NCI-H526 (cell line): Measurements from ENCODE around the gene KCTD18.

Experiments
- DNase-seq, 2 experiments: peaks; one replicate each; lab custom pipeline; 2025; lab: John Stamatoyannopoulos, UW

KCTD18 gene

GRCh38 chr2:200455958-200456421 is 53.9 kb downstream of the KCTD18 start:
- no peak for DNase-seq

- DNase-seq = peak; percentile 24 to 26
These were observed 54.7 kb downstream of the KCTD18 start for GRCh38 chr2:200454927-200455801.

- no peak for DNase-seq
These were observed 55.9 kb downstream of the KCTD18 start for GRCh38 chr2:200453853-200454534.

- no peak for DNase-seq
These were observed 56.6 kb downstream of the KCTD18 start for GRCh38 chr2:200453142-200453852.

- DNase-seq = no peak
These were observed 57.5 kb downstream of the KCTD18 start for GRCh38 chr2:200452377-200452776.

GRCh38 chr2:200451511-200451910 is 58.4 kb downstream of the KCTD18 start:
- no peak for DNase-seq

- DNase-seq = no peak
These were observed 59.6 kb downstream of the KCTD18 start for GRCh38 chr2:200450288-200450687.

- no peak for DNase-seq
These were observed 60.7 kb downstream of the KCTD18 start for GRCh38 chr2:200449149-200449548.

- DNase-seq = no peak
These were observed 61.4 kb downstream of the KCTD18 start for GRCh38 chr2:200448455-200448854.

- DNase-seq = no peak
These were observed 62.6 kb downstream of the KCTD18 start for GRCh38 chr2:200447139-200447855.

- no peak for DNase-seq
These were observed 63.3 kb downstream of the KCTD18 start for GRCh38 chr2:200446612-200447011.

- DNase-seq = no peak
These were observed 64.6 kb downstream of the KCTD18 start for GRCh38 chr2:200445284-200445683.

- DNase-seq = no peak
These were observed 65.3 kb downstream of the KCTD18 start for GRCh38 chr2:200444530-200444929.

GRCh38 chr2:200443916-200444315 is 66.0 kb downstream of the KCTD18 start:
- DNase-seq = no peak

GRCh38 chr2:200443376-200443775 is 66.5 kb downstream of the KCTD18 start:
- no peak for DNase-seq

- no peak for DNase-seq
These were observed 67.4 kb downstream of the KCTD18 start for GRCh38 chr2:200442471-200442870.

GRCh38 chr2:200439981-200440380 is 69.9 kb downstream of the KCTD18 start:
- no peak for DNase-seq
